ENCODE measurements around the gene RAD51AP1.
"Not testable (repeated sequence)": the region's sequence is repeated elsewhere in the genome, so short reads cannot be mapped to it uniquely, and the experiment has no call there.

Gene RAD51AP1

DNA sequence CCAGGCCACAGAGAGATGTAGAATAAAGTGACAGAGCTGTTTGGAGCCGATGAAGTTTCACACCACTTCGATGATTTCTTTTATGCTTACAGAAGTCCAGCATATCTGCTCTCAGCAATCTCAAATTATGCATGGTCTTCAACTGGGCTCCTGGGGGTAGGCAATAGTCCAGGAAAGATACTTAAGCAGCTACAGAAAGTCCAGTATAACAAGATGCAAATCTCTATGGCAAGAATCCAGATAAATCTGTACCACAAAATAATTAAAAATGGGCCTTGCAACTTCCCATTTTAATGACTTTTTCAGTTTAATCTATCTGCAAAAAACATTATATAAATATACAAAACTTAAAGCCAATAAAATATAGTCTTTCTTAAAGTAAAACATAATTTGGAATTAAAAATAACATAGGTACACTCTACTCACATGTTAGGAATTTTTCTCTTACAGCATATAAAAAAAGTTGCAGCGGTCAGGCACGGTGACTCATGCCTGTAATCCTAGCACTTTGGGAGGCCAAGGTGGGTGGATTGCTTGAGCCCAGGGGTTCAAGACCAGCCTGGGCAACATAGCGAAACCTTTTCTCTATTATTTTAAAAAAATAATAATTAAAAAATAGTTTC, 20.5 kb upstream of the RAD51AP1 start:
- Histone ChIP-seq H3K4me1 (ENCODE audit: insufficient read depth, low read length, poor library complexity, severe bottlenecking) (no peaks in the 10 kb centered on the region), H3K27me3 (ENCODE audit: insufficient read depth, low read length, poor library complexity, severe bottlenecking) (no peaks in the 10 kb centered on the region), H3K4me2 (ENCODE audit: low read depth, low read length, poor library complexity, severe bottlenecking) (no peak overlapping the region), H3F3A (ENCODE audit: low read depth) (no peaks in the 10 kb centered on the region), H4K20me1 (ENCODE audit: insufficient read depth, low read length, poor library complexity, severe bottlenecking) (no peaks in the 10 kb centered on the region), H2AFZ (ENCODE audit: low read length) (no peak overlapping the region), H3K4me3 (ENCODE audit: low read length, poor library complexity, severe bottlenecking) (no peak overlapping the region), H3K36me3 (ENCODE audit: insufficient read depth, low read length) (peaks cover 12% of the 10 kb centered on the region; the same call in 1 of the 2 replicates), H3K9me2 (replicated peaks; ENCODE audit: low read depth, low read length) (no peaks in the 10 kb centered on the region), H3K9me3 (ENCODE audit: insufficient read depth, low read depth, low read length) (no peaks in the 10 kb centered on the region), H3K9ac (ENCODE audit: low read depth, low read length, poor library complexity, severe bottlenecking) (no peak overlapping the region), H3K79me2 (ENCODE audit: insufficient read depth, low read length) (no peaks in the 10 kb centered on the region)
- no peak for TF ChIP-seq EZH2phosphoT487 (IDR thresholded peaks at IDR 0.05; ENCODE audit: borderline replicate concordance)
- TF ChIP-seq, protein P1, sequence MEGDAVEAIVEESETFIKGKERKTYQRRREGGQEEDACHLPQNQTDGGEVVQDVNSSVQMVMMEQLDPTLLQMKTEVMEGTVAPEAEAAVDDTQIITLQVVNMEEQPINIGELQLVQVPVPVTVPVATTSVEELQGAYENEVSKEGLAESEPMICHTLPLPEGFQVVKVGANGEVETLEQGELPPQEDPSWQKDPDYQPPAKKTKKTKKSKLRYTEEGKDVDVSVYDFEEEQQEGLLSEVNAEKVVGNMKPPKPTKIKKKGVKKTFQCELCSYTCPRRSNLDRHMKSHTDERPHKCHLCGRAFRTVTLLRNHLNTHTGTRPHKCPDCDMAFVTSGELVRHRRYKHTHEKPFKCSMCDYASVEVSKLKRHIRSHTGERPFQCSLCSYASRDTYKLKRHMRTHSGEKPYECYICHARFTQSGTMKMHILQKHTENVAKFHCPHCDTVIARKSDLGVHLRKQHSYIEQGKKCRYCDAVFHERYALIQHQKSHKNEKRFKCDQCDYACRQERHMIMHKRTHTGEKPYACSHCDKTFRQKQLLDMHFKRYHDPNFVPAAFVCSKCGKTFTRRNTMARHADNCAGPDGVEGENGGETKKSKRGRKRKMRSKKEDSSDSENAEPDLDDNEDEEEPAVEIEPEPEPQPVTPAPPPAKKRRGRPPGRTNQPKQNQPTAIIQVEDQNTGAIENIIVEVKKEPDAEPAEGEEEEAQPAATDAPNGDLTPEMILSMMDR (conservative IDR thresholded peaks at IDR 0.05; ENCODE audit: low read length) = no peak

- H3K36me3 ChIP-seq (ENCODE audit: insufficient read depth, low read length) = peaks cover 12% of the 10 kb centered on the region; the same call in 1 of the 2 replicates
- H3K9ac ChIP-seq (ENCODE audit: low read depth, low read length, poor library complexity, severe bottlenecking) = not testable (repeated sequence)
Measured at GRCh38 chr12:4523443-4523842, 15.2 kb upstream of the RAD51AP1 start.

DNA sequence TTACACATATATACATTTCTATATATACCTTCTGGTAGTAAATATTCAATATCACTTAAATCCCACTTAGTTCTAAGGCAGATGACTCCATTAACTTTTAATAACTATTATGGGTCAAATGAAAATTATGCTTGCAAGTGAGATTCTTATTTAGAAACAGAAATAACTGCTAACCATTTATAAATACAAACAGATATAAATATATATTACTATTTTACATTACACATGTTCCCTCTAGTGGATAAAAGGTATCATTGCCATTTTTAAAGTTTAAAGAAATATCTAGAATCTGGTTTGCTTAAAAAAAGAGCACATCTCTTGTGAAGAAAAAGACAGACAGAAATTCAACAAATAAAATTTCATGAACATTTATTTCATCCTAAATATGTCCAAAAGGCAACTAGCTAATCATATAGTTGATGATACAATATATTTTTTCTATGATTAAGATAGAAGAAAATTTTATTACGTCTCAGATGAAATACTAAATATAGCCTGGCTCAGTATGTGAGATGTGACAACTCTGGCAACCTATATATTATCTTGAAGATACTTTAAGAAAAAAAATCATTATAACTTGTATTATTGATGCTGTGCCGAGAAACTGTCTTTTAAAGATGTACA, 11.7 kb upstream of the RAD51AP1 start:
- Histone ChIP-seq H3K9me2 (replicated peaks; ENCODE audit: low read depth, low read length) (no peaks in the 10 kb centered on the region), H3F3A (ENCODE audit: low read depth) (no peaks in the 10 kb centered on the region), H3K4me2 (ENCODE audit: low read depth, low read length, poor library complexity, severe bottlenecking) (no peak overlapping the region), H3K36me3 (ENCODE audit: insufficient read depth, low read length) (peaks cover 12% of the 10 kb centered on the region; the same call in 1 of the 2 replicates), H3K27me3 (ENCODE audit: insufficient read depth, low read length, poor library complexity, severe bottlenecking) (no peaks in the 10 kb centered on the region), H3K79me2 (ENCODE audit: insufficient read depth, low read length) (no peaks in the 10 kb centered on the region), H3K9ac (ENCODE audit: low read depth, low read length, poor library complexity, severe bottlenecking) (no peak overlapping the region), H3K4me1 (ENCODE audit: insufficient read depth, low read length, poor library complexity, severe bottlenecking) (no peaks in the 10 kb centered on the region), H3K4me3 (ENCODE audit: low read length, poor library complexity, severe bottlenecking) (no peak overlapping the region), H4K20me1 (ENCODE audit: insufficient read depth, low read length, poor library complexity, severe bottlenecking) (no peaks in the 10 kb centered on the region), H3K9me3 (ENCODE audit: insufficient read depth, low read depth, low read length) (no peaks in the 10 kb centered on the region), H2AFZ (ENCODE audit: low read length) (no peak overlapping the region)
- TF ChIP-seq EZH2phosphoT487 (IDR thresholded peaks at IDR 0.05; ENCODE audit: borderline replicate concordance) = no peak
- TF ChIP-seq, protein P1 (conservative IDR thresholded peaks at IDR 0.05; ENCODE audit: low read length) = peak; percentile 59

More at GRCh38 chr12:4523443-4523842, 15.2 kb upstream of the RAD51AP1 start:
- H3K4me2 ChIP-seq (ENCODE audit: low read depth, low read length, poor library complexity, severe bottlenecking); H3K9me3 ChIP-seq (ENCODE audit: insufficient read depth, low read depth, low read length); H3K27me3 ChIP-seq (ENCODE audit: insufficient read depth, low read length, poor library complexity, severe bottlenecking); H3F3A ChIP-seq (ENCODE audit: low read depth); H2AFZ ChIP-seq (ENCODE audit: low read length); H3K4me3 ChIP-seq (ENCODE audit: low read length, poor library complexity, severe bottlenecking); H4K20me1 ChIP-seq (ENCODE audit: insufficient read depth, low read length, poor library complexity, severe bottlenecking); H3K9me2 ChIP-seq (replicated peaks; ENCODE audit: low read depth, low read length); H3K4me1 ChIP-seq (ENCODE audit: insufficient read depth, low read length, poor library complexity, severe bottlenecking); H3K79me2 ChIP-seq (ENCODE audit: insufficient read depth, low read length): not testable (repeated sequence)
